ENCODE results near the gene CCDC9B.
A peak's percentile ranks its signal among the peaks of the same experiment; 100 is the strongest.

CCDC9B gene

DNA sequence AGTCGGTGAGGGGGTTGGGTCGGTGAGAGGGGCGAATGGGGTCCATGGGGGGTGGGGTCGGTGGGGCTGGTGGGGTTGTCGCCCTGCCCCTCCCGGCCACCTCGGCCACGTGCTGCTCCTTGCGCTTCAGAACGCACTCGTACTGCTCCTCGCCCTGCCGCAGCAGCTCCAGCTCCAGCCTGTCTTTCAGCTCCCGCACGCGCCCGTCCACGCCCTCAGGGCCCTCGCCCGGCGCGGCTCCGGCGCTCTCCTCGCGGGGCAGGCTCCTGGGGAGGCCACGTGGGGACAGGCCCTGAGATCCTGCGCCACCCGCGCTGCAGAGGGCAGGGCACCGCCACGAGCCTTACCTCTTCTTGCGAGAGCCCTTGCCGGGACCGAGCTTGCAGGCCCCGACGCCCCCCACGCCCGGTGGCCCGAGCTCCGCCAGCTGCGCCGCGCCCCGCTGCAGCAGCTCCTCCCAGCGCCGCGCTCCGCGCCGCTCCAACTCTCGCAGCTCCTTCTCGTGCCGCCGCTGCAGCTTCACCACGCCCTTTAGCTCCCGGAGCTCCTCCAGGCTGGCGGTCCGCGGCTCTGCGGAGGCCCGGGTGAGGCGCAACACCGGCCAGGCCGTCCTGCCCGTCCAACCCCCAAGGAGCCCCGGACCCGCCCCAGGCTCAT, 49.7 kb downstream of the CCDC9B start:
- H3K4me1 Mint-ChIP-seq: no peaks in the 10 kb centered on the region
- H3K9me3 Mint-ChIP-seq: no peaks in the 10 kb centered on the region
- no peak overlapping the region for H3K27ac Mint-ChIP-seq
- no peak for DNase-seq
- ATAC-seq: no peak
- H3K27me3 Mint-ChIP-seq: no peaks in the 10 kb centered on the region
- H3K36me3 Mint-ChIP-seq (ENCODE audit: low read depth): peaks cover 2% of the 10 kb centered on the region
- no peak overlapping the region for H3K4me3 Mint-ChIP-seq

DNA sequence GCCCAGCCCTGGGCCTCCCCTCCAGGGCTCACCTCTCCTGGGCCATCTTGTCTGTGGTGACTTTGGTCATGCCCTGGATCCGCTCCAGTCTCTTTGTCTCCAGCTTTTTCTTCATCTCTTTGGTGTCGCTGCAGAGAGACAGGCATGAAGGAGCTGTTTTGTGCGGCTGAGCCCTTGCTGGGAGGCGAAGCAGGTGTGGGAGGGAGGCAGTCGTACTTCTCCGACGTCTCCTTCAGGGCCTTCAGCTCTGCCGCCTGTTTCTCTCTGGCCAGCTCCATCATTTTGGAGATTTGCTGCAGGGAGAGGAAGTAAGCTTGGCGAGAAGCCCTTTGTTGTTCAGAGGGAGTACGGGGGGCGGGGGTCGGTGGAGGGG, 50.2 kb downstream of the CCDC9B start:
- H3K9me3 Mint-ChIP-seq: no peaks in the 10 kb centered on the region
- DNase-seq (no peak), ATAC-seq (no peak)
- no peaks in the 10 kb centered on the region for H3K27me3 Mint-ChIP-seq
- H3K4me1 Mint-ChIP-seq: no peaks in the 10 kb centered on the region
- H3K27ac Mint-ChIP-seq: no peak overlapping the region
- peaks cover 1% of the 10 kb centered on the region for H3K36me3 Mint-ChIP-seq (ENCODE audit: low read depth)
- H3K4me3 Mint-ChIP-seq: no peak overlapping the region

DNA sequence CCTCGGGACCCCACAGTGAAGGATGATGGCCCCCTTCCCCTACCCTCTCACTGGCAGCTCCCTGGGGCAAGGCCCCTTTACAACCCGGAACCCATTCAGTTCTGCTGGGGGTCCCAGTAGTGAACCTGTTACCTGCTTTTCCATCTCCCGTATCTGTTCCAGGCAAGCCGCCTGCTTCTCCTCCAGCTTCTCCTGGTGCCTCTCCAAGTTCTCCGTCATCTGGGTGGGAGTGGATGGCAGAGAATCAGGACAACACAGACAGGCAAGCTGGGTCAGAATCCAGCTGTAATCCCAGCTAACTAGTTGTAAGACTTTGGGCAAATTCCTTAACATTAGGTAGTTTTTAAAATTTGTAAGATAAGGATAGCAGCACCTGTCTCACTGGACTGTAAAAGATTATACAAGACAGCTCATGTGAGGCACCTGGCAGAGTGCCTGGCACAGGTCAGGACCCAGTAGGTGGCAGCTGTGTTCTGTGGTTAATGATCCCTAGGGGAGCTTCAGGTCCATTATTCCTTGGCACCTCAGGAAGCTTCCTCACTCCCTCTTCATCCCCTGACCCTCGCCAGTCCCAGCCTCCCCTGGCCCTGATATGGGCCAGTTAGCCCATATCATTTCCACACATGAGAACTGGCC, 51.5 kb downstream of the CCDC9B start:
- no peak for DNase-seq

DNA sequence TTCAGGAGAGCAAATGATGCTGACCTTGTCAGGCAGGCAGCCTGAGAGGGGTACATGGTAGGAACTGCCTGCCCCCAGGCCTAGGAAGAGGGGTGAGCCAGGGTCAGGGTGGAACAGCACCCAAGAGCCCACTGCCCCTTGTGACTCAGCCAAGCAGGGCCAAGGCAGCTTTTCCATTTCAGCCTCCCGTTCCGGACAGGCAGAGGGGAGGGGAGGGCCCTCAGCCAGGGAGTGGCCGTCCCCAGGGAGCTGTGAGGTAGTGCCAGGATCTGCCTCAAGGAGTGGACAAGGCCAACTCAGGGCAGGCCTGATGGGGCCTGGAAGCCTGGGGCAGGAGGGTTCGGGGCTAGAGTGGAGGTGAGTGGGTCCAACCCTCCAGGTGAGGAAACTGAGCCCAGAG, 52.8 kb downstream of the CCDC9B start:
- no peak for DNase-seq
- no peaks in the 10 kb centered on the region for H3K9me3 Mint-ChIP-seq
- H3K27ac Mint-ChIP-seq: no peak overlapping the region
- H3K36me3 Mint-ChIP-seq (ENCODE audit: low read depth): no peaks in the 10 kb centered on the region
- H3K4me1 Mint-ChIP-seq: peaks cover 1% of the 10 kb centered on the region
- H3K27me3 Mint-ChIP-seq: peaks cover 2% of the 10 kb centered on the region
- no peak for ATAC-seq
- H3K4me3 Mint-ChIP-seq: no peak overlapping the region

More for the DNA sequence above, 51.5 kb downstream of the CCDC9B start:
- no peak overlapping the region for H3K27ac Mint-ChIP-seq
- no peaks in the 10 kb centered on the region for H3K36me3 Mint-ChIP-seq (ENCODE audit: low read depth)
- H3K9me3 Mint-ChIP-seq: no peaks in the 10 kb centered on the region
- no peak for ATAC-seq
- H3K4me1 Mint-ChIP-seq: no peaks in the 10 kb centered on the region
- no peaks in the 10 kb centered on the region for H3K27me3 Mint-ChIP-seq
- H3K4me3 Mint-ChIP-seq: no peak overlapping the region

DNA sequence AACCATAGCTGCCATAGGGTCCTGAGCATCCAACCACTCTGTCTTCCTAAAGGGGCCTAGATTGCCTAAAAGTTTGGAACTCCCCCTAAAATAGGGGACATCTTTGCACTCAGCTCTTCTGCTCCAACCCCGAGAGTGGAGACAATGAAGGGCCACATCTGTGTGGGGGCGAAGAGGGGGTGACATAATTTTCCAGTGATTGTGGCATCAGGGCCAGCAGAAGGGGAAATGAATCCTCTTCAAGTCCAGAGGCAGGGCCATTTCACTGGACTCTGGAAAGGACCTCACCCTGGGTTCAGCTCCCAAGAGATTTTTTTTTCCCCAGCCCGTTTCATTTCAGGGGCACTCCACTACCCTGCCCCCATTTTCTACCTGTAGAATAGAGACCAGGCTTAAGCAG, 53.2 kb downstream of the CCDC9B start:
- H3K36me3 Mint-ChIP-seq (ENCODE audit: low read depth): no peaks in the 10 kb centered on the region
- H3K27ac Mint-ChIP-seq: no peak overlapping the region
- DNase-seq (no peak), ATAC-seq (no peak)
- no peaks in the 10 kb centered on the region for H3K9me3 Mint-ChIP-seq
- peaks cover 1% of the 10 kb centered on the region for H3K4me1 Mint-ChIP-seq
- no peak overlapping the region for H3K4me3 Mint-ChIP-seq
- peaks cover 2% of the 10 kb centered on the region for H3K27me3 Mint-ChIP-seq

DNA sequence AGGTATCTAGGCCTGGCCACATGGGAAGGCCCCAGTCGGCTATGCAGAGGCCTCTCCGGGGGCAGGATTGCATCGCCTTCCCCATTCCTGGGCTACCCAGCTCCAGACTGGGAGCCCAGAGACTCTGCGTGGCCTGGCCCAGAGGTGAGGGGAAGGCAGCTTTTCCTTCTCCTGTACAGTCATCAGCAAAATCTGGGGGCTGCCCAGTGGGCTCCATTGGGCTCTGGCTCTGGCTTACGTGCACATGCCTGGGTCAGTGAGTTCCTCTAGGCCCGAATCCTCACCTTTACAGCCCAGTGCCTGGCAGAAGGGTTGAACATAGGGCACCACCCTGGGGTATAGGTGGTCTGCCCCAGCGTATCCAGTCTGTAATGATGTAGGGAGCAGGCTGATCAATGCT, 53.9 kb downstream of the CCDC9B start:
- Mint-ChIP-seq H3K4me1 (peaks cover 1% of the 10 kb centered on the region), H3K27ac (no peak overlapping the region), H3K36me3 (ENCODE audit: low read depth) (no peaks in the 10 kb centered on the region), H3K9me3 (no peaks in the 10 kb centered on the region), H3K27me3 (peaks cover 2% of the 10 kb centered on the region), H3K4me3 (no peak overlapping the region)
- DNase-seq (no peak), ATAC-seq (no peak)

DNA sequence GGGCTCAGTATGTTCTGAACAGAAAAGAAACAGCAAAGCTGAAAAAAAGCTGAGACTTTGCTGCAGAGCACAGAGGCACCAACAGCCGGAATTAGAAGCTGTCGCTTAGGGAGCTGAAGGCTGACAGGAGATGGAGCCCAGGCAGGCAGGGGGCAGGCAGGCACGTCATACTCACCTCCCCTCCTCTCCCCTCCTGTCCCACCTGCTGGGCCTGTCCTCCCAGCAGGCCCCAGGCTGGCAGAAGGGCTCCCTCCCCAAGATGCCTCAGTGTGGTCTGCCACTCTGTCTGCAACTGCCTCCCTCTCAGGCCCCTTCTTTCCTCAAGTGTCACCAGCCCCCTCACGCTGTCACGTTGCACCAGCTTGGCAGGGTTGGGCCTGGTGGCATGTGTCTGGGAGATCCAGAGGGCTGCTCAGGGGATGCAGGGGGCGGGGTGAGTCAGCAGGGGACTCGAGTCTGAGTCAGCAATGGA, 54.6 kb downstream of the CCDC9B start:
- H3K4me1 Mint-ChIP-seq: peaks cover 2% of the 10 kb centered on the region
- no peaks in the 10 kb centered on the region for H3K9me3 Mint-ChIP-seq
- ATAC-seq (no peak), DNase-seq (no peak)
- no peaks in the 10 kb centered on the region for H3K36me3 Mint-ChIP-seq (ENCODE audit: low read depth)
- peaks cover 4% of the 10 kb centered on the region for H3K27me3 Mint-ChIP-seq
- H3K27ac Mint-ChIP-seq: no peak overlapping the region
- no peak overlapping the region for H3K4me3 Mint-ChIP-seq

DNA sequence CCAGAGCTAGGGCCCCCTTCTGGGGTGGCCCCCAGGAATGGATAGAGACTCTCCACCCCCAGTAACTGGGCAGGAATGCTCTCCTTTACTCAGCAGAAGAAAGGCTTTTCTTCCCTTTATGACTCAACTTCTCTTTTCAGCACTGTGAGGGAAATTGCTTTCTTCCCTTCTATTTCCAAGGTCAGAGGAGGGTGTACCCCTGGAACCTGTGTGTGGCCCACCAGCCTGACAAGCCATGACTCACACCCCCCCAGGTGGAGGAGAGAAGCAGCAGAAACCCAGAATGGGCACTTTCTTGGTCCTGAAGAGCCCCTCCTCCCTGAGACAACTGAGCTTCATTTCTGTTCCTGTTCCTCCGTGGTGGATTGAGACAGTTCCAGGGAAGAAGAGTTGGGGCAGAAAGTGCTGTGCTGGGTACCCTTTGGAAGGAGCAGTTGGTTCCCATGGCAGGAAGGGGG, 55.2 kb downstream of the CCDC9B start:
- DNase-seq (no peak), ATAC-seq (no peak)
- H3K36me3 Mint-ChIP-seq (ENCODE audit: low read depth): no peaks in the 10 kb centered on the region
- H3K27me3 Mint-ChIP-seq: peaks cover 10% of the 10 kb centered on the region
- H3K9me3 Mint-ChIP-seq: no peaks in the 10 kb centered on the region
- peaks cover 4% of the 10 kb centered on the region for H3K4me1 Mint-ChIP-seq
- no peak overlapping the region for H3K4me3 Mint-ChIP-seq
- no peak overlapping the region for H3K27ac Mint-ChIP-seq

DNA sequence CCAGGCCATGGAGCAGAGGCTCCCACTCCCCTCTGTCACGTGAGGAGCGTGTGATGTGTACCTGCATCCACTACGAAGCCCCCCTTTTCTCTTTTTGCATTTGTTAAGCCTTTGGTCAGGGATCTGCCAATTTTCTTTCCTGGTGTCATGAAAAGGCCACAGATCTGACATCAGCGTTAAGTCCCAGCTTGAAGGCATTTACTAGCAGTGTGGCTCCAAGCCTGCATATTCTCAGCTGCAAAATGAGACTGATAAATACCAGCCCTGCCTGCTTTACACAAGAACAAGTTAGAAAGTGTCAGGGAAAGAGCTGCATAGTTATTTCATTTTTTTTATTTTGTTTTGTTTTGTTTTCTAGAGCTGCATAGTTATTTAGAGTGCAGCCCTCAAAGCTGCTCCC, 55.6 kb downstream of the CCDC9B start:
- no peak for DNase-seq

DNA sequence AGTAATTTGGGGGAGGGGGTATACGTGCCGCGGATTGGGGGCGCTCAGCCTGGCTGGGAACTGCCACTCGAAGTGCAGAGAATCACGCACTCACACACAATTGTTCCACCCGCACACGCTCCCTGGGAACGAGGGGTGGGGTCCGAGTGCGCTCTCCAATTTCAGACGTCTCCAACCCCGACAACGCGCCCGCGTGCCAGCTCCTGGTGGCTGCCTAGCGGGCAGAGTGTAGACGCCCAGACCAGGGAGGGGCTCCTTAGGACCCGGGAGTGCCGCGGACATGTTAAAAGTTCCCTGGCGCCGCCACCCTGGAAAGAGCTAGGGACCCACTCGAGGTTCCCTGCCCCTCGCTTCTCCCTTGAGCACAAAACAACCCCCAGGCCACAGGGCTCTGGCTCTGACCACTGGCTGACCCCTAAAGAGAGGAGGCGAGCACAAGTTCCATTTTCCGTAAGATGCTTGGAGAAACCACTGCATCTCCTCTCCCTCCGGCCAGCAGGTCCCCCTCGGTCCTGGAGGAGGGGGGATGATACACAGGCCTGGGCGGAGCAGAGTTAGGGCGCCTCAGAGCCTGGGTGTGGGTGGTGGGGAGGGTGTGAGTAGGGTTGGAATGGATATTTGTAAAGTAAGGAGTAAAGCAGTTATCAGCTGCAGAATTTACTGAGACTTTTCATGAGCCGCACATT, 57.0 kb downstream of the CCDC9B start:
- peaks cover 4% of the 10 kb centered on the region for H3K4me1 Mint-ChIP-seq
- no peak for DNase-seq
- ATAC-seq: no peak
- H3K4me3 Mint-ChIP-seq: no peak overlapping the region
- H3K27me3 Mint-ChIP-seq: peaks cover 22% of the 10 kb centered on the region
- no peaks in the 10 kb centered on the region for H3K36me3 Mint-ChIP-seq (ENCODE audit: low read depth)
- no peaks in the 10 kb centered on the region for H3K9me3 Mint-ChIP-seq
- H3K27ac Mint-ChIP-seq: no peak overlapping the region

More for the DNA sequence above, 55.6 kb downstream of the CCDC9B start:
- no peak for ATAC-seq
- H3K4me3 Mint-ChIP-seq: no peak overlapping the region
- H3K36me3 Mint-ChIP-seq (ENCODE audit: low read depth): no peaks in the 10 kb centered on the region
- H3K9me3 Mint-ChIP-seq: no peaks in the 10 kb centered on the region
- H3K4me1 Mint-ChIP-seq: peaks cover 4% of the 10 kb centered on the region
- no peak overlapping the region for H3K27ac Mint-ChIP-seq
- peaks cover 14% of the 10 kb centered on the region for H3K27me3 Mint-ChIP-seq

DNA sequence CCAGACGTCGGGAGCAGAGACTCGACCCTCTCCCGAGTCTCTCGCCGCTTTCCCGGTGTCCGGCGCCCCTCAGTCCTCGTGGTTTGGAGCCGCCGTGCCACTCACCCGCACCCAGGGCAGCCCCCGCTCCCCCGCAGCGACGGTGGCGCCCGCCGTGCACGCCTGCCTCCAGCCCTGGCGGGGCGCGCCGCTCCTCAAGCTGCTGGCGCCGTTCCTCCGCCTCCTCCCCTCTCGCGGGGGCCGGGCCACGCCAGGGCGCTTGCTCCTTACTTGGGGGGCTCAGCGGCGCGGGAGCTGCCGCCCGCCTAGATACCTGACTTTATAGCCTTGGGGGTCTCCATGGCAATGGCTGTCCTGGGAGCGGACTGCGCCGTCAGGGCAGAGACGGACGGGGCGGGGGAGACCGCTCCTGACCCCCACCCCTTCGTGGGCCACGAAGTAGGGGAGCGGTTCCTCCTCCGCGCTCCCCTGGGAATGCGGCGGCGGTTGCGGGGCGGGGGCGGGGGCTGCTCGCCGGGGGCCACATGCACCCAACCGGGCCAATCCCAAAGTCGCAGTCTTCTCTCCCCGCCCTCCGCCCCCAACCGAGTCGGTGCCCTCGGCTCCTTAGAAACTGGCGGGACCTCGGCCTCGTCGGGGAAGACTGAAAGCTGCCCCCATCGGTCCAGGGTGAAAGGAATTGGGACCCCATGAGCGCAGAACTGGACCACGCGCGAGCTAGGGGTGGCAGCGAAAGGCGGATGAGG, 57.7 kb downstream of the CCDC9B start, which contains the start of gene ANKRD63:
Gene ANKRD63 (minus strand): TSS at position 196 of the 746 bp plus-strand sequence. CDS start 478 bp downstream, outside the sequence.
- Mint-ChIP-seq H3K27me3 (peaks cover 28% of the 10 kb centered on the region), H3K4me3 (peak within 1 kb of the TSS; percentile 63), H3K36me3 (ENCODE audit: low read depth) (no peaks in the 10 kb centered on the region), H3K27ac (no peak within 1 kb of the TSS), H3K4me1 (peaks cover 4% of the 10 kb centered on the region), H3K9me3 (no peaks in the 10 kb centered on the region)
- ATAC-seq: peak; percentile 29
- peak; percentile 40 for DNase-seq

DNA sequence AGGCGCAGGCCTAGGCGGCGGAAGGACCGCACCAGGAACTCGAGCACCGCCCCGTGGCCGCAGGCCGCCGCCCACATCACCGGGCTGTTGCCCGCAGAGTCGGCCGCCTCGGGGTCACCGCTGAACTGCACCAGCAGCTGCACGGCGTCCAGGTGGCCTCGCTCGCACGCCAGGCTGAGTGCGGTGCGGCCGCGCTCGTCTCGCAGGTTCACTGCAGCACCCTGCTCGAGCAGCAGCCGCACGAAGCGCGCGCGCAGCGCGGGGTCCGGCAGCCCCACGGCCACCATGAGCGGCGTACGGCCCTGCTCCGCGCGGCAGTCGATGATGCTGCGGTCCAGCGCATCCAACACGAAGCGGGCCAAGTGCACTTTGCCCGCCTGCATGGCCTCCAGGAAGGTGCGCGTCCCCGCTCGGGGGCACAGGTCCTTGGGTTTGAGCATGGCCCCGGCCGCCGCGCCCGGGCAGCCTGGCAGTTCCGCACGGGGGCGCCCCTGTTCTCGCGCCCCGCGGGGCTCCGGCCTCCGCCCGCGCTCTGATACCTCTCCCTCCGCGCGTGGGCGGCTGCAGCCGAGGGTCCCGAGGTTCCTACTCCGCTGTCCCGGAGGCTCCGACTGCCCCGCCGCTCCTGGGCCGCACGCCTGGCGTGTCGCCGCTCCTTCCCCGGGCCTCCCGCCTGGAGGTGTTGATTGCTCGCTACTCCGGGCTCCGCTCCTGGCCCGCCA, 58.4 kb downstream of the CCDC9B start:
- Mint-ChIP-seq H3K36me3 (ENCODE audit: low read depth) (no peaks in the 10 kb centered on the region), H3K4me1 (peaks cover 5% of the 10 kb centered on the region), H3K27me3 (peaks cover 31% of the 10 kb centered on the region), H3K9me3 (no peaks in the 10 kb centered on the region), H3K27ac (no peak overlapping the region), H3K4me3 (peak overlapping the region; percentile 63)
- ATAC-seq: peak; percentile 41
- peak; percentile 61 for DNase-seq

DNA sequence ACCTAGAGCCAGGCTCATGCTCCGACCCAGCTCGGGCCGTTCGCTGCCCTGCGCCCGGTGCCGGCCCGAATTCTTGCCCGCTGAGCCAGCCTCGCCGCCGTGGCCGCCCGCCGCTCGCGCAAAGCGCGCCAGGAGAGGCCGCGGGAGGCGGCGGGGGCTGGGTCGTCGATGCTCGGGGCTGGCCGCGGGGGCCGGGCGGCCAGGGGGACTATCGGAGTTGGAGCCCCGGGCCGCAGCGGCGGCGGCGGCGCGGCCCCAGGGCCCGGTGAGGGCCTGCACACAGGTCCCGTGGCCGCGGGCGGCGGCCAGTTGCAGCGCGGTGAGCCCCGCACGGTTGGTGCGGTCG, 59.0 kb downstream of the CCDC9B start:
- Mint-ChIP-seq H3K4me1 (peaks cover 9% of the 10 kb centered on the region), H3K4me3 (no peak overlapping the region), H3K9me3 (no peaks in the 10 kb centered on the region), H3K36me3 (ENCODE audit: low read depth) (no peaks in the 10 kb centered on the region), H3K27me3 (peaks cover 35% of the 10 kb centered on the region), H3K27ac (no peak overlapping the region)
- ATAC-seq (no peak), DNase-seq (no peak)

All from activated naive CD8-positive, alpha-beta T cell treated with anti-CD3 and anti-CD28 coated beads, Interleukin-2, amount 50 U/mL, for 24 hours (primary cell).